ENCODE results near the gene OGDH. TPM values are rescaled to one million over a fixed set of nuclear protein-coding genes. Genes with fewer than 3 reads are reported as not detected.

The OGDH gene
- total and polyA plus RNA-seq, 2 of the 13 experiments (the other 11 are each of a cell fraction or from before 2014, with no cell fraction given) = 17.4 to 25.4 TPM

GRCh38 chr7:44750921-44751571 lies 144.6 kb downstream of the OGDH start:
- CTCF ChIA-PET (ENCODE audit: low intra/inter-chr PET ratio, low total read pairs) = no interaction called here
- no peak overlapping the region for H2AFZ ChIP-seq (ENCODE audit: low read length)
- peaks cover 7% of the 10 kb centered on the region for H4K20me1 ChIP-seq (ENCODE audit: insufficient read depth, low read length)
- H3K27ac ChIP-seq (ENCODE audit: extremely low read length, insufficient read depth, low read length) = no peak overlapping the region
- peaks cover 23% of the 10 kb centered on the region for H3K79me2 ChIP-seq (ENCODE audit: insufficient read depth, low read length)
- WGBS (ENCODE audit: low lambda C conversion rate) = 10% methylated on average over 4 of the region's 6 CpGs
- no peak for DNase-seq (ENCODE audit: low spot score)
- POLR2A ChIA-PET = interaction anchor here (1.4 to 2.9 kb wide), 2 partner anchors 111 to 144 kb away, joined by 8 to 13 read pairs; partner anchors contain the start of gene OGDH
- ATAC-seq = peak; percentile 7
- peak overlapping the region in 2 of 3 experiments; percentile 11 to 16; a peak in 2 of 6 replicates for H3K4me3 ChIP-seq (replicated peaks in 1 of 3; ENCODE audit: insufficient read depth in 1 of 3, low read depth in 2 of 3, low read length in 3 of 3)
- no TSS peak for BruUV-seq (replicated peaks)
- no peaks in the 10 kb centered on the region for H3K36me3 ChIP-seq (replicated peaks in 1 of 2; ENCODE audit: control insufficient read depth in 1 of 2, insufficient read depth in 2 of 2, low read length in 2 of 2)
- H3K9ac ChIP-seq (ENCODE audit: insufficient read depth, low read depth, low read length) = 0 out of 2 replicates have a peak overlapping the region, but pooled peaks have one; percentile 13
- no peaks in the 10 kb centered on the region for H3K9me3 ChIP-seq (ENCODE audit: low read length)
- intact Hi-C loops (cut with micrococcal nuclease; ENCODE audit: unreplicated experiment) = no loop called here
- H3K4me2 ChIP-seq (ENCODE audit: low read depth, low read length) = peak overlapping the region; percentile 74
- H3K27me3 ChIP-seq (ENCODE audit: control insufficient read depth in 1 of 2, insufficient read depth in 2 of 2, low read length in 2 of 2) = no peaks in the 10 kb centered on the region; a peak in 1 of 5 replicates
- in situ Hi-C loops (cut with HindIII; ENCODE audit: extremely low pct_ligation_motif_present, low pct_unique_long_range_greater_than_20kb) = loop anchor here (25.0 kb wide), 1 partner anchor 164 kb away; the partner anchor contains the start of gene TMED4
- H3K4me1 ChIP-seq (ENCODE audit: insufficient read depth, low read length) = peaks cover 26% of the 10 kb centered on the region
- no peak for FAIRE-seq
- TF ChIP-seq BRD4 (CRISPR knock-in tag; IDR thresholded peaks at IDR 0.05) = no peak
- no peak for TF ChIP-seq FOSL2 (CRISPR knock-in tag; IDR thresholded peaks at IDR 0.05)
- no peak for TF ChIP-seq ZNF569 (CRISPR knock-in tag; IDR thresholded peaks at IDR 0.05; ENCODE audit: borderline replicate concordance)
- 0 out of 2 replicates have a peak, but pooled peaks have one; percentile 15 for TF ChIP-seq HNF4G (IDR thresholded peaks at IDR 0.05; ENCODE audit: borderline replicate concordance, low read depth, low read length)
- no peak for TF ChIP-seq HNF4G (CRISPR knock-in tag; IDR thresholded peaks at IDR 0.05; ENCODE audit: borderline replicate concordance, low read depth)
- TF ChIP-seq MIER3 (CRISPR knock-in tag; IDR thresholded peaks at IDR 0.05; ENCODE audit: borderline replicate concordance) = no peak
- TF ChIP-seq ZNF543 (CRISPR knock-in tag; IDR thresholded peaks at IDR 0.05) = no peak
- TF ChIP-seq, protein P1, sequence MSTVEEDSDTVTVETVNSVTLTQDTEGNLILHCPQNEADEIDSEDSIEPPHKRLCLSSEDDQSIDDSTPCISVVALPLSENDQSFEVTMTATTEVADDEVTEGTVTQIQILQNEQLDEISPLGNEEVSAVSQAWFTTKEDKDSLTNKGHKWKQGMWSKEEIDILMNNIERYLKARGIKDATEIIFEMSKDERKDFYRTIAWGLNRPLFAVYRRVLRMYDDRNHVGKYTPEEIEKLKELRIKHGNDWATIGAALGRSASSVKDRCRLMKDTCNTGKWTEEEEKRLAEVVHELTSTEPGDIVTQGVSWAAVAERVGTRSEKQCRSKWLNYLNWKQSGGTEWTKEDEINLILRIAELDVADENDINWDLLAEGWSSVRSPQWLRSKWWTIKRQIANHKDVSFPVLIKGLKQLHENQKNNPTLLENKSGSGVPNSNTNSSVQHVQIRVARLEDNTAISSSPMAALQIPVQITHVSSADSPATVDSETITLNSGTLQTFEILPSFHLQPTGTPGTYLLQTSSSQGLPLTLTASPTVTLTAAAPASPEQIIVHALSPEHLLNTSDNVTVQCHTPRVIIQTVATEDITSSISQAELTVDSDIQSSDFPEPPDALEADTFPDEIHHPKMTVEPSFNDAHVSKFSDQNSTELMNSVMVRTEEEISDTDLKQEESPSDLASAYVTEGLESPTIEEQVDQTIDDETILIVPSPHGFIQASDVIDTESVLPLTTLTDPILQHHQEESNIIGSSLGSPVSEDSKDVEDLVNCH (CRISPR knock-in tag; IDR thresholded peaks at IDR 0.05) = no peak
- TF ChIP-seq, protein P2, sequence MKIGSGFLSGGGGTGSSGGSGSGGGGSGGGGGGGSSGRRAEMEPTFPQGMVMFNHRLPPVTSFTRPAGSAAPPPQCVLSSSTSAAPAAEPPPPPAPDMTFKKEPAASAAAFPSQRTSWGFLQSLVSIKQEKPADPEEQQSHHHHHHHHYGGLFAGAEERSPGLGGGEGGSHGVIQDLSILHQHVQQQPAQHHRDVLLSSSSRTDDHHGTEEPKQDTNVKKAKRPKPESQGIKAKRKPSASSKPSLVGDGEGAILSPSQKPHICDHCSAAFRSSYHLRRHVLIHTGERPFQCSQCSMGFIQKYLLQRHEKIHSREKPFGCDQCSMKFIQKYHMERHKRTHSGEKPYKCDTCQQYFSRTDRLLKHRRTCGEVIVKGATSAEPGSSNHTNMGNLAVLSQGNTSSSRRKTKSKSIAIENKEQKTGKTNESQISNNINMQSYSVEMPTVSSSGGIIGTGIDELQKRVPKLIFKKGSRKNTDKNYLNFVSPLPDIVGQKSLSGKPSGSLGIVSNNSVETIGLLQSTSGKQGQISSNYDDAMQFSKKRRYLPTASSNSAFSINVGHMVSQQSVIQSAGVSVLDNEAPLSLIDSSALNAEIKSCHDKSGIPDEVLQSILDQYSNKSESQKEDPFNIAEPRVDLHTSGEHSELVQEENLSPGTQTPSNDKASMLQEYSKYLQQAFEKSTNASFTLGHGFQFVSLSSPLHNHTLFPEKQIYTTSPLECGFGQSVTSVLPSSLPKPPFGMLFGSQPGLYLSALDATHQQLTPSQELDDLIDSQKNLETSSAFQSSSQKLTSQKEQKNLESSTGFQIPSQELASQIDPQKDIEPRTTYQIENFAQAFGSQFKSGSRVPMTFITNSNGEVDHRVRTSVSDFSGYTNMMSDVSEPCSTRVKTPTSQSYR (CRISPR knock-in tag; IDR thresholded peaks at IDR 0.05; ENCODE audit: borderline replicate concordance) = peak; percentile 65; the same call in 1 of the 2 replicates
- TF ChIP-seq KDM1A (CRISPR knock-in tag; IDR thresholded peaks at IDR 0.05) = no peak
